Adrenal gland (tissue), 12 donors: ENCODE measurements around the gene MAN1C1. TPM values are rescaled to one million over a fixed set of nuclear protein-coding genes. Genes with fewer than 3 reads are reported as not detected.

Experiments
- DNase-seq, 7 donors: peaks; one replicate each; pipeline ENCODE4 v3.0.0-alpha.2; 2019 to 2020
- H3K27ac ChIP-seq, 5 donors: fragments of 200-600 bp; sonication (generic) in 4 of 5; 1 replicate in 3 of 5; 2 replicates in 2 of 5; pipeline versions ENCODE4 v1.5.1 to v1.8.0; 2016 to 2020; ENCODE audit warnings: mild to moderate bottlenecking in 1 of 5
- H3K27me3 ChIP-seq: fragments of 200-600 bp; 2 replicates; pipeline ENCODE4 v1.8.0; 2021
- H3K36me3 ChIP-seq, 2 donors: fragments of 200-600 bp; replicated peaks in 1 of 2; 1 replicate in 1 of 2; 2 replicates in 1 of 2; pipeline versions ENCODE4 v1.5.1 to v1.8.0; 2018 to 2022
- H3K4me1 ChIP-seq, 2 donors: fragments of 200-600 bp; replicated peaks in 1 of 2; 1 replicate in 1 of 2; 2 replicates in 1 of 2; pipeline versions ENCODE4 v1.5.1 to v1.8.0; 2018 to 2021
- H3K4me3 ChIP-seq, 4 donors: fragments of 200-600 bp; sonication (generic) in 3 of 4; one replicate each; pipeline ENCODE4 v1.5.1; 2016 to 2018
- H3K9me3 ChIP-seq, 3 donors: fragments of 200-600 bp; sonication (generic) in 1 of 3; replicated peaks in 1 of 3; 1 replicate in 2 of 3; 2 replicates in 1 of 3; pipeline versions ENCODE4 v1.5.1 to v1.8.0; 2016 to 2021
- POLR2A ChIP-seq, 2 donors: fragments of 450-650 bp; IDR thresholded peaks; one replicate each; pipeline ENCODE4 v1.6.1; 2017; ENCODE audit warnings: antibody characterized with exemption in 2 of 2, mild to moderate bottlenecking in 2 of 2, moderate library complexity in 1 of 2
- WGBS, 4 donors: extraction: QIAGEN DNeasy Blood & Tissue Kit in 2 of 4; methylation state at CpG; one replicate each; pipeline versions ENCODE4 v1.1.5 to v1.1.7; 2013 to 2017; 5-methylcytosine and 5-hydroxymethylcytosine counted together
- intact Hi-C, 2 donors: fragments of 100-400 bp; cut with DNase I; formaldehyde crosslinking; loops; one replicate each; pipeline versions ENCODE4 v1.14.1 to v1.15.0; 2022 to 2023
- polyA plus RNA-seq, 3 donors: library from polyadenylated mRNA; stranded (reverse); fragments of 200-250 nt in 2 of 3; fragments of 350-450 nt in 1 of 3; fragmentation: Illumina TruSeq in 1 of 3; extraction: RNeasy Lipid Tissue Mini Kit (QIAGEN cat#74804) in 1 of 3; gene quantifications; one replicate each; pipeline ENCODE4 v1.2.3, GENCODE V29; 2013 to 2014
- total RNA-seq, 9 donors: library from RNA; depleted of rRNA in 4 of 9; stranded (reverse); fragments of >200 nt in 4 of 9; fragments of 120-200 nt in 1 of 9; fragmentation: NEBNext Ultra II Directional in 1 of 9; extraction: Animal tissue kit (Norgen Biotek cat#: 25700) in 1 of 9; gene quantifications; one replicate each; pipeline versions ENCODE4 v1.1.0 to v1.2.4, GENCODE V29; 2013 to 2023
- TF ChIP-seq, protein P1 (sequence below), 6 experiments: fragments of 450-650 bp in 4 of 6; fragments of 200-600 bp in 2 of 6; sonication (generic) in 1 of 6; IDR thresholded peaks; 1 replicate in 5 of 6; 2 replicates in 1 of 6; pipeline versions ENCODE4 v1.5.1 to v1.8.0; 2016 to 2021; ENCODE audit warnings: antibody characterized with exemption in 6 of 6, mild to moderate bottlenecking in 2 of 6, moderate library complexity in 1 of 6
- donor health status: healthy with polysubstance abuse.
- donor health status: Bipolar disorder and iron deficiency.
- donor health status: DM: yes; HTN: yes; CAD: no.
- donor health status: DM: no; HTN: no; CAD: no.
- donor health status: DM: no; HTN: no; CAD: no.
- donor health status: DM: yes; HTN: yes; CAD: no.

Gene MAN1C1
- total and polyA plus RNA-seq, 12 donors = 2.7 to 58.7 (median 27.7) TPM

DNA sequence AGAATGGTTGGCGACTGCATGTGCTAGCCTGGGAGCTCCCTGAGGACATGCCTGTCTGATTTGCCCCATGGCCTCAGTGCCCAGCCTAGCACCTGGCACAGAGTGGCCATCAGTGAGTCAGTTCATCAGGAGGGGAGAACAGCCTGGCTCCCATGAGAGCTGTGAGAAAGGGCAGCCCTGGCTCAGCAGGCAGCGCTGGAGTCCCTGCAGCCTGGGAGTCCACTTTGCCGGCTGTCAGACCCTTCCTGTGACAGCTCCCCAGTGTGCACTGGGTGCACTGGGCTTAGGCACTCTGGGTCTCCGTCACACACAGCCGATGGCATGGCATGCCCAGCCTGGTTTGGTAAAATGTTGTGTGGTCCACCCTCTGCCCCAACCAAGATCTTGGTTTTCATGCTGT is 44.5 kb upstream of the MAN1C1 start:
- DNase-seq = no peak
- intact Hi-C loops = no loop called here
- Histone ChIP-seq H3K4me1 (peaks cover 11 to 28% of the 10 kb centered on the region in 2 donors), H3K9me3 (no peaks in the 10 kb centered on the region), H3K36me3 (no peaks in the 10 kb centered on the region), H3K27ac (no peak overlapping the region), H3K4me3 (no peak overlapping the region), H3K27me3 (no peaks in the 10 kb centered on the region)
- TF ChIP-seq, protein P1, sequence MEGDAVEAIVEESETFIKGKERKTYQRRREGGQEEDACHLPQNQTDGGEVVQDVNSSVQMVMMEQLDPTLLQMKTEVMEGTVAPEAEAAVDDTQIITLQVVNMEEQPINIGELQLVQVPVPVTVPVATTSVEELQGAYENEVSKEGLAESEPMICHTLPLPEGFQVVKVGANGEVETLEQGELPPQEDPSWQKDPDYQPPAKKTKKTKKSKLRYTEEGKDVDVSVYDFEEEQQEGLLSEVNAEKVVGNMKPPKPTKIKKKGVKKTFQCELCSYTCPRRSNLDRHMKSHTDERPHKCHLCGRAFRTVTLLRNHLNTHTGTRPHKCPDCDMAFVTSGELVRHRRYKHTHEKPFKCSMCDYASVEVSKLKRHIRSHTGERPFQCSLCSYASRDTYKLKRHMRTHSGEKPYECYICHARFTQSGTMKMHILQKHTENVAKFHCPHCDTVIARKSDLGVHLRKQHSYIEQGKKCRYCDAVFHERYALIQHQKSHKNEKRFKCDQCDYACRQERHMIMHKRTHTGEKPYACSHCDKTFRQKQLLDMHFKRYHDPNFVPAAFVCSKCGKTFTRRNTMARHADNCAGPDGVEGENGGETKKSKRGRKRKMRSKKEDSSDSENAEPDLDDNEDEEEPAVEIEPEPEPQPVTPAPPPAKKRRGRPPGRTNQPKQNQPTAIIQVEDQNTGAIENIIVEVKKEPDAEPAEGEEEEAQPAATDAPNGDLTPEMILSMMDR (IDR thresholded peaks at IDR 0.05) = no peak
- TF ChIP-seq POLR2A (IDR thresholded peaks at IDR 0.05) = no peak
- 90 to 94% (median 93%) methylated on average over 3 to 5 of the region's 5 CpGs; no CpG with 5 or more reads in 1 of the 4 donors for WGBS, 4 donors

GRCh38 chr1:25572708-25573590 is 43.6 kb upstream of the MAN1C1 start:
- Histone ChIP-seq H3K4me1 (peaks cover 11 to 21% of the 10 kb centered on the region in 2 donors), H3K27ac (no peak overlapping the region), H3K27me3 (no peaks in the 10 kb centered on the region), H3K36me3 (no peaks in the 10 kb centered on the region), H3K9me3 (no peaks in the 10 kb centered on the region), H3K4me3 (no peak overlapping the region)
- peak in 6 of 7 donors; percentile 74 to 85 (median 80) for DNase-seq
- no peak for TF ChIP-seq POLR2A (IDR thresholded peaks at IDR 0.05)
- TF ChIP-seq, protein P1 (IDR thresholded peaks at IDR 0.05) = peak; percentile 65 to 83 (median 70)
- 24 to 41% (median 38%) methylated on average over 12 to 18 of the region's 18 CpGs for WGBS, 4 donors
- intact Hi-C loops = no loop called here

DNA sequence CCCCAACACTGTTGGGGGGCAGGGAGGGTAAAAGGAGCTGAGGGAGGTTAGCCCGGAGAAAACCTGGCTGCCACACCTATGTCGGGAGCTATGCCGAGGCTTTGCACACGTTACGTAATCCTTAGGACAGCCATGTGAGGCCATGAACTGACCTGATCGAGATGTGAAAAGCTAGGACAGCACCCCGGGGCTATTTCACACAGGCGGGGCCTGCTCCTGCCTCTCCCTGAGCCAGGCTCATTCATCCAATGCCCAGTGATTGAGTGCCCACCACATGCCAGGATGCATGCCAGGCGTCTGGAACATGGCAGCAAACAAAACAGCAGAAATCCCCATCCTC is 43.0 kb upstream of the MAN1C1 start:
- Histone ChIP-seq H3K27me3 (no peaks in the 10 kb centered on the region), H3K4me1 (peaks cover 8 to 14% of the 10 kb centered on the region in 2 donors), H3K27ac (no peak overlapping the region), H3K9me3 (no peaks in the 10 kb centered on the region), H3K36me3 (no peaks in the 10 kb centered on the region), H3K4me3 (no peak overlapping the region)
- intact Hi-C loops = no loop called here
- WGBS, 4 donors = 55 to 73% (median 62%) methylated on average over 4 to 9 of the region's 9 CpGs
- DNase-seq = peak in 1 of 7 donors; percentile 72
- TF ChIP-seq POLR2A (IDR thresholded peaks at IDR 0.05) = no peak
- TF ChIP-seq, protein P1 (IDR thresholded peaks at IDR 0.05) = no peak

DNA sequence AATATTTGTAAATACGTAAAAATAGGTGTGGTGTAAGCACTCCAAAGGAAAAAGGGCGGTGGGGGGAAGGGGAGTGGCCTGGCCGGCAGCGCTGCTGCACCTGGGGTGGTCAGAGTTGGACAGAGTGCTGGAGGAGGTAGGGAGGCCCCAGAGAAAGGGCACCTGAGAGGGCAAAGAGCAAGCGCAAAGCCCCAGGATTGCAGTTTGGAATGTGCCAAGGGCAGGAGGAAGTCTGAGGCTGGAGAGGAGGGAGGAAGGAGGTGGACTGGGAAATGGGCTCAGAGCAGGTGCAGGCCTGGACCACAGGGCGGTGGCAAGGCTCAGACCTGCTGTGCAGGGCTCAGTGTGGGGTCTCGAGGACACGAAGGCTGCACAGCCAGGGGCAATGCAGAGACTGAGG is 42.6 kb upstream of the MAN1C1 start:
- DNase-seq = no peak
- intact Hi-C loops = no loop called here
- H3K9me3 ChIP-seq = no peaks in the 10 kb centered on the region
- TF ChIP-seq POLR2A (IDR thresholded peaks at IDR 0.05) = no peak
- TF ChIP-seq, protein P1 (IDR thresholded peaks at IDR 0.05) = no peak
- 81 to 87% (median 84%) methylated on average over 8 of the region's 8 CpGs for WGBS, 4 donors
- no peaks in the 10 kb centered on the region for H3K27me3 ChIP-seq
- H3K27ac ChIP-seq = no peak overlapping the region
- peaks cover 5 to 10% of the 10 kb centered on the region in 2 donors for H3K4me1 ChIP-seq
- no peak overlapping the region for H3K4me3 ChIP-seq
- no peaks in the 10 kb centered on the region for H3K36me3 ChIP-seq
